Retinal pigment epithelial cell (primary cell): ENCODE results near the gene ATP8B4.

ENCODE experiments used
- DNase-seq: peaks from one replicate; pipeline ENCODE4 v3.0.0-alpha.2; 2010; ENCODE audit warnings: low read depth
- H3K4me3 ChIP-seq: 2 replicates; pipeline ENCODE4 v1.5.1; 2011; ENCODE audit warnings: mild to moderate bottlenecking, low read length, control low read depth, moderate library complexity
- CTCF ChIP-seq: conservative IDR thresholded peaks from 2 replicates; pipeline ENCODE4 v1.5.1; 2011; ENCODE audit warnings: low read depth, low read length, control low read depth, inconsistent platforms

Gene ATP8B4

GRCh38 chr15:50116477-50116876, 2.6 kb downstream of the ATP8B4 start:
- peak; percentile 42 for TF ChIP-seq CTCF
- H3K4me3 ChIP-seq, result no peak overlapping the region
- DNase-seq, result no peak

- no peak overlapping the region for H3K4me3 ChIP-seq
- no peak for TF ChIP-seq CTCF
- DNase-seq, result no peak
Measured at GRCh38 chr15:50113992-50114780, 4.8 kb downstream of the ATP8B4 start.

GRCh38 chr15:50113187-50113505, 5.9 kb downstream of the ATP8B4 start:
- no peak for TF ChIP-seq CTCF
- DNase-seq, result no peak
- no peak overlapping the region for H3K4me3 ChIP-seq

- no peak overlapping the region for H3K4me3 ChIP-seq
- DNase-seq, result no peak
- TF ChIP-seq CTCF, result no peak
Measured at GRCh38 chr15:50112488-50113186, 6.4 kb downstream of the ATP8B4 start.

- TF ChIP-seq CTCF, result no peak
- no peak overlapping the region for H3K4me3 ChIP-seq
- DNase-seq, result no peak
Measured at GRCh38 chr15:50110285-50110684, 8.7 kb downstream of the ATP8B4 start.

- H3K4me3 ChIP-seq, result no peak overlapping the region
- DNase-seq, result no peak
- TF ChIP-seq CTCF, result no peak
Measured at GRCh38 chr15:50109076-50109987, 9.7 kb downstream of the ATP8B4 start.
